Memory B cell (primary cell): ENCODE results near the gene SRGAP1.
"Not testable (repeated sequence)": the region's sequence is repeated elsewhere in the genome, so short reads cannot be mapped to it uniquely, and the experiment has no call there.

ENCODE experiments used
- ATAC-seq: fragments of 150-1000 bp; cut with Tn5 transposase; 2 replicates; pipeline ENCODE4 v1.10.0; 2021; ENCODE audit warnings: low read depth, mild to moderate bottlenecking, moderate library complexity
- DNase-seq, 2 donors: peaks; one replicate each; pipeline ENCODE4 v3.0.0; 2022; ENCODE audit warnings: low spot score in 2 of 2
- H3K27ac Mint-ChIP-seq: one replicate; pipeline ENCODE4 v1.8.0; 2022; ENCODE audit warnings: mild to moderate bottlenecking, moderate library complexity, mixed read lengths
- H3K27me3 Mint-ChIP-seq: one replicate; pipeline ENCODE4 v1.8.0; 2022; ENCODE audit warnings: mixed read lengths
- H3K36me3 Mint-ChIP-seq: one replicate; pipeline ENCODE4 v1.8.0; 2022; ENCODE audit warnings: mild to moderate bottlenecking, mixed read lengths
- H3K4me1 Mint-ChIP-seq: one replicate; pipeline ENCODE4 v1.8.0; 2022; ENCODE audit warnings: mixed read lengths
- H3K4me3 Mint-ChIP-seq: one replicate; pipeline ENCODE4 v1.8.0; 2022; ENCODE audit warnings: mild to moderate bottlenecking, moderate library complexity, mixed read lengths
- H3K9me3 Mint-ChIP-seq: one replicate; pipeline ENCODE4 v1.8.0; 2022; ENCODE audit warnings: mixed read lengths

The SRGAP1 gene

DNA sequence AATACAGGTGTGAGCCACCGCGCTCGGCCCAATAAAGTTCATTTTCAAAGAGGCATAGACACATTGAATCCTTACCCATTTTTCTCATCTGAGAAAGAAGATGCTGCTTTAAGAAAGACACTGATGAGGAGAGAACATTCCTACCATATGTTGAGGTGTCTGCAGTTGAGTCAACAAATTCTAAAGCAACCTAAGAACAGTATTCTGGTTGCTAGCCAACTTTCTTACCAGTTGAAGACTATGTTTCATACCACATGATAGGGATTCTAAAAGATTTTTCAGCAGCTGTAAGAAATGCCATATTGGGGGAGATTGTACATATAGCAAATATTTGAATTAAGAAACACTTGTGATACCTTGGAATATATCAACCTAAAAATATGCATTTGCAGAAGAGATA is 160.1 kb downstream of the SRGAP1 start:
- Mint-ChIP-seq H3K4me3 (no peak overlapping the region), H3K9me3 (peaks cover 6% of the 10 kb centered on the region), H3K27me3 (peaks cover 4% of the 10 kb centered on the region), H3K4me1 (no peaks in the 10 kb centered on the region), H3K36me3 (peaks cover 2% of the 10 kb centered on the region), H3K27ac (no peak overlapping the region)
- DNase-seq: no peak
- no peak for ATAC-seq

DNA sequence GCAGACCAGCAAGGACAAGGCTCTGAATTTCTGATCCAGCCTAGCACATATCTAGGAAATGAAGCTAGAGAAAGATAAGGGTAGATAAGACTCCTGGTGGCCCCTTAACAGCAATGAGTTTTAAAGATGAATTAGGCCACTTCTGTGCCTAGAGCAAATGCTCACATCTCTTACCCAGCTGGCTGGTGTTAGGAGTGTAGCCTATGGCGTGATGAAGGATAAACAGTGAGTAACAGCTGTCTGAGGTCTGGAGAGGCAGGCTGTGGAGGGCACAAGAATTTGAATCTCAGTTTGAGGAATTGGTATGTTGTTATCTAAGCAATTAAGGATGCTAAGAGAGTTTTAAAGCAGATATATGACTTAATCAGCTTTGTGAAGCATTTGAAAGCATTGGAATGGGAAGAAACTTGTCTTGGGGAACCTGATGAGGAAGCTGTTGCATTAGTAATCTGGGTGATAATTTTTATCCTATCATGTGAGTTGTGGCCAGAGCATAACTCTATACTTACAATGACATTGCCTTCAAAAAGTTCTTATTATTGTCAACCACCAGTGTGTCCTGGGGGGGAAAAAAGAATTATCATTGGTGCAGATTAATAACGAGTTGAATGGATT is 161.8 kb downstream of the SRGAP1 start:
- no peak for DNase-seq
- no peak for ATAC-seq
- no peaks in the 10 kb centered on the region for H3K4me1 Mint-ChIP-seq
- no peak overlapping the region for H3K27ac Mint-ChIP-seq
- peaks cover 4% of the 10 kb centered on the region for H3K9me3 Mint-ChIP-seq
- H3K36me3 Mint-ChIP-seq: peaks cover 2% of the 10 kb centered on the region
- no peaks in the 10 kb centered on the region for H3K27me3 Mint-ChIP-seq
- H3K4me3 Mint-ChIP-seq: no peak overlapping the region

DNA sequence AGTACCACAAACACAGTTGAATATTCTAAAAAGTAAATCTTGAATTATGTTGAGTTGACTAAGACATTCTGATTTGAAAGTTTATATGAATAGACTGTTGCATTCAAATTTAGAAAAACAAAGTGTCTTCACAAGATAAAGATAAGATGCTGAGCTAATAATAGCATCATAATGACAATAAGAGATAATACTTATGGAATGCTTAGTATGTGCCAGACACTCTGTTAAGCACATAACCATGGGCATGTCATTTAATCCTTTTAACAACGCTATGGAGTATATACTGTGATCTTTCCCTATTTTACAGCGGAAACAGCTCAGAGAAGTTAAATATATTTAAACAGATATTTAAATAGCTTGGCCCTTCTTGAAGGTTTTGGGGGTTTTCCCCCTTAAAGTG is 163.4 kb downstream of the SRGAP1 start:
- H3K4me3 Mint-ChIP-seq: no peak overlapping the region
- DNase-seq (no peak), ATAC-seq (no peak)
- H3K27me3 Mint-ChIP-seq: no peaks in the 10 kb centered on the region
- peaks cover under 1% of the 10 kb centered on the region for H3K36me3 Mint-ChIP-seq
- no peaks in the 10 kb centered on the region for H3K4me1 Mint-ChIP-seq
- peaks cover 2% of the 10 kb centered on the region for H3K9me3 Mint-ChIP-seq
- H3K27ac Mint-ChIP-seq: no peak overlapping the region

DNA sequence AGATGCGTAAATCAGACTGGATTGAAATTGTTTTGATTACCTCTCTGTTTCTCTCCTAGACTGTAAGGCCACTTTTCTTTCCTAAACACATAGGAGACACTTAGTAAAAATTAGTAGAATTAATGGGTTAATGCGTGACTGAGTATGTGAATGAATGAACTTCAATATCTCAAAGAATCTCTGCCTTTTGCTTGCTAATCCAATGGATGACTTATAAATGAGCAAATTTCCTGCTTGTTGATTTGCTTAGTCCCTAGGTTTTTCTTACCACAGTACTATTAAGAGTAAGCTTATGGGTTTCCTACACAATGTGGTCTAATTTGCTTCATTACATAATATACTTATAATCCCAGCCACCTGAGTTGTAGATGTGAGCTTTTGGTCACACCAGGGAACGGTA is 164.1 kb downstream of the SRGAP1 start:
- H3K4me3 Mint-ChIP-seq: no peak overlapping the region
- H3K4me1 Mint-ChIP-seq: no peaks in the 10 kb centered on the region
- H3K36me3 Mint-ChIP-seq: no peaks in the 10 kb centered on the region
- H3K9me3 Mint-ChIP-seq: no peaks in the 10 kb centered on the region
- no peaks in the 10 kb centered on the region for H3K27me3 Mint-ChIP-seq
- ATAC-seq (no peak), DNase-seq (no peak)
- H3K27ac Mint-ChIP-seq: no peak overlapping the region

DNA sequence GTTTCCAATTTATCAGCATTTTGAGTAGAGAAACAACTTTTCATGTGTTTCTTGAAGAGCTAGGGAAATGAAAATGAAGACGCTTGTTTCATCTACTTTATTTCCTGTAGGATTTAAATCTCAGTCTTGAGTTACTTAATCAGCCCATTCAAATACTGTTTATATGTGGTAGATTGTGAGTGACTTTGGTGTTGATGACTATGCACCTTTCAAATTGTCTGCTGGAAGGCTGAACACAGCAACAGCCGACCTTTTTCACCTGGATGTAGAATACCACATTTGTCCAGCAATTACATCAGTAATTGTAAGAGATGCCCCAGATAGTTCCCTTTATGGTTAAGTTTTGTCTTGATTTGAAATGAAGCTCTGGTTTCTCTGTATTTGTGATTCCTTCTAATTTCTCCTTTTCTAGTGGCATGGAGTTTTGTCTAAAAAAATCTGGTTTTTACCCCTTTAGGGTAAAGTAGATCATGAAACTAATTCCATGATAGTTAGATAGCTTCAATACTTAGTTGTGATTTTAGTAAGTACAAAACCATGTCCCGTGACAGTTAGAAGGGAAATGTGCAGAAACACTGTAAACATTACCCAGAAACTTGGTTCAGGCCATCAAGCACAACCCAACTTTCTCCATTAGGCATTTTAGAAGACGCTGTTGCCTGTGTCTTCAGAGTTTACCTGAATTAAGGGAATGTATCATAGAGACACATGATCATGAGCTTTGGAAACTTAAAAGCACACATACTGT is 165.0 kb downstream of the SRGAP1 start:
- DNase-seq (no peak), ATAC-seq (no peak)
- H3K4me1 Mint-ChIP-seq: no peaks in the 10 kb centered on the region
- H3K4me3 Mint-ChIP-seq: no peak overlapping the region
- no peak overlapping the region for H3K27ac Mint-ChIP-seq
- H3K9me3 Mint-ChIP-seq: no peaks in the 10 kb centered on the region
- H3K36me3 Mint-ChIP-seq: no peaks in the 10 kb centered on the region
- no peaks in the 10 kb centered on the region for H3K27me3 Mint-ChIP-seq

DNA sequence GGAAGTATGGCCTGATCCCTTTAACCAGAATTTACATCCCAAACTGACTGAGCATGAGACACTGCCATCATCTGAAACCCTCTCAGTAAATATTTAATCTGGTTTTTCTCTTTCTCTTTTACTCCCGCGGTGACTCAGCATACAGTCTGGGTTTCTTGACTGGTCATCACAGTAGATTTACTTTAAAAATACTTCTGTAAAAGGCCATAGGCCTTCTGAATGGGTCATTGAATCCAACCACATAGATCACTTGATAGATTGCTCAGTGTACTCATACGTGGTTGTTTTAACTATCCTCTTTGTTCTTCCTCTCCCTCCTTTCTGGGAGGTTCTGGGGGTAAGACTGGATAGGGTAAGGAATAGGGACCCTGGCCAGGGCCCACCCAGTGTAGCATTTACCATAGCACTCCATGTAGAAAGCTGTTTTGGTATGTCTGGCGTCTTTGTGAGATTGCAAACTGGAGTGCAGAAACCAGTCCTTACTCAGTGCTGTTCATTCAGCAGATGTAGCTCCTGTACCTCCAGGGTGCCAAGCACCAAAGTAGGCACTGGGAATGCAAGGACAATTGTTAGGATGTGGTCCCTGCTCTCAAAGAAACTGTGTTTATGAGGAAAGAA is 165.7 kb downstream of the SRGAP1 start:
- H3K36me3 Mint-ChIP-seq: no peaks in the 10 kb centered on the region
- DNase-seq: no peak
- H3K4me1 Mint-ChIP-seq: no peaks in the 10 kb centered on the region
- H3K27ac Mint-ChIP-seq: no peak overlapping the region
- ATAC-seq: no peak
- H3K4me3 Mint-ChIP-seq: no peak overlapping the region
- H3K9me3 Mint-ChIP-seq: no peaks in the 10 kb centered on the region
- H3K27me3 Mint-ChIP-seq: no peaks in the 10 kb centered on the region

DNA sequence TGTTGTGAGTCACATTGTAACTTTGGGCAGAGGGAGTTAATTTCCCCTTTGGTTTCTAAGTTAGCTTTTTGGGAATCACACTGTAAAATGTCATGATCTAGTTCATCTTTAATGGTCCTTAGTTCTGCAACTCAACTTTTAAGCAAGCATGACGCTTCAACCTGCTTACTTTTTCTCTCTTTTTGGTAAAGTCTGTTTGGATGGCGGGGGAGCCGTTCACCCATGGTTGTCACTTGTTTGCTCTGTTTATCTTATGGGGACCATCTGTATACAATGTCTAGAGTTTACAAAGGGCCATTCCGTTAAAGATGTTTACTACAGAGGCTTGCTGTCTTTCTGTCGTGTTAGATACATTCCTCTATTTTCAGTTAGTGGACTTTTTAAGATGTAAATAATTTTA is 172.0 kb downstream of the SRGAP1 start:
- Mint-ChIP-seq H3K4me3 (no peak overlapping the region), H3K36me3 (no peaks in the 10 kb centered on the region), H3K9me3 (no peaks in the 10 kb centered on the region), H3K4me1 (no peaks in the 10 kb centered on the region), H3K27ac (no peak overlapping the region), H3K27me3 (peaks cover 1% of the 10 kb centered on the region)
- ATAC-seq (no peak), DNase-seq (no peak)

DNA sequence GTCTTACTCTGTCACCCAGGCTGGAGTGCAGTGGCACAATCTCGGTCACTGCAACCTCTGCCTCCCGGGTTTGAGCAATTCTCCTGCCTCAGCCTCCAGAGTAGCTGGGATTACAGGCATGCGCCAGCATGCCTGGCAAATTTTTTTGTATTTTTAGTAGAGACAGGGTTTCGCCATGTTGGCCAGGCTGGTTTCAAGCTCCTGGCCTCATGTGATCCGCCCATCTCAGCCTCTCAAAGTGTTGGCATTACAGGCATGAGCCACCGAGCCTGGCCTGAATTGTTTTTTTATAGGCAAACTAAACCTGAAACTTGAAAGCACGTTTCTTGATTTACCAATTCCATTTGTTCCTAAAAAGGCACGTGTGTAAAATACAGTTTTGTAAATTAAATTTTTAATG is 173.6 kb downstream of the SRGAP1 start:
- not testable (repeated sequence) for ATAC-seq

DNA sequence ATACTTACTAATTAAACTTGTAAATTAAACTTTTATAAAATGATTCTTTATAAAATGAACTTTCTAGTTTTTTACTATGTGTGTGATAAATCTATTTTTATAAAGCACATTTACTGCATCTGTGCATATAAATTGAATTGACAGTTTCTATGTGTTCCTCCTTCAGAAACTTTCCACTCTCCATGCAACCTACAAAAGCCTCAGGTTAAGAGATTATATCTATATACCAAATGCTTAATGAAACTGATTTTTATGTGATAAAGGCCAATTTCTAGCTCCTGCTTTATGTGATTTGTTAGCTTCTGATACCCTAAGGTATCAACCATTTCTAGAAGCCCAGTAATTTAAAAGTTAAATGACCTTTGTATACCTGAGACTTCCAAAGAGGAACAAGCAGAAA is 174.0 kb downstream of the SRGAP1 start:
- no peaks in the 10 kb centered on the region for H3K36me3 Mint-ChIP-seq
- no peaks in the 10 kb centered on the region for H3K4me1 Mint-ChIP-seq
- no peak overlapping the region for H3K27ac Mint-ChIP-seq
- ATAC-seq (no peak), DNase-seq (no peak)
- H3K9me3 Mint-ChIP-seq: no peaks in the 10 kb centered on the region
- no peak overlapping the region for H3K4me3 Mint-ChIP-seq
- peaks cover 1% of the 10 kb centered on the region for H3K27me3 Mint-ChIP-seq

More for the DNA sequence above, 173.6 kb downstream of the SRGAP1 start:
- not testable (repeated sequence) for H3K9me3 Mint-ChIP-seq, DNase-seq, H3K27me3 Mint-ChIP-seq, H3K4me3 Mint-ChIP-seq, H3K36me3 Mint-ChIP-seq, H3K4me1 Mint-ChIP-seq, H3K27ac Mint-ChIP-seq

DNA sequence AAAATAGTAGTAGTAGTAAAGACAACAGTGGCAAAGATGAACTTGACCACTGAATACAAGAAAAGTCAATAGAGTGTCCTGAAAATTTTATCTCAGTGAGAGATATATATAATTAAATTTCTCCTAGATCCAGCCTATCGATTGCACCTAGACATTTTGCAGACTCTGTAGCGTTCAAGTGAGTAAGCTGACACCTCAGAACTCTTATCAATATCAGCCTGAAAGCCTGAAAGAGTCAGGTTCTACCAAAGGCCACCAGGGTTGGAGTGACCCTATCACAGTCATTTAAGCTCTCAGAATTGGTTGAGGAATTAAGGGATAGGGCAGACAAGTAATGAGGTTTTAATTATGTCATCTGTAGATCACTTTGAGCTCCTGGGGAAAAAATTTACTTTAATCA is 174.6 kb downstream of the SRGAP1 start:
- DNase-seq (no peak), ATAC-seq (no peak)
- Mint-ChIP-seq H3K36me3 (no peaks in the 10 kb centered on the region), H3K27me3 (peaks cover 1% of the 10 kb centered on the region), H3K9me3 (no peaks in the 10 kb centered on the region), H3K4me1 (no peaks in the 10 kb centered on the region), H3K4me3 (no peak overlapping the region), H3K27ac (no peak overlapping the region)

DNA sequence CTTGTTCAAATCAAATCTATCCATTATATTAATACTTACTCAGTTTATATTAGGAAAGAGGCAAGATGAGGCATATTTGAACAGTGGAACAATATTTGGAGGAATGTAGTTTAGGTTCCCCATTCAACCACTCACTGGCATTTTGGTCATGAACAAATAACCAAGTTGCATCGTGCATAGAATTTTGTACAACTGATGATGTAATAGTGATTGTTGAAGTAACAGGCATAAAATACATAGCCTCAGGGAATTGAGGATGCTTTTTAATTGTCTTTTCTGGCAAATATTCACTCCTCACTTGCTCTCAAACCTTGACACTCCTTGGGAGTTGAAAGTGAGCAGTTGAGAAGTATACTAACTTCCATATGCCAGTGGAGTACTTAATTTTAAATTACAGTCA is 175.2 kb downstream of the SRGAP1 start:
- Mint-ChIP-seq H3K9me3 (no peaks in the 10 kb centered on the region), H3K4me1 (no peaks in the 10 kb centered on the region), H3K36me3 (no peaks in the 10 kb centered on the region), H3K27me3 (peaks cover 1% of the 10 kb centered on the region), H3K4me3 (no peak overlapping the region), H3K27ac (no peak overlapping the region)
- no peak for DNase-seq
- ATAC-seq: no peak

DNA sequence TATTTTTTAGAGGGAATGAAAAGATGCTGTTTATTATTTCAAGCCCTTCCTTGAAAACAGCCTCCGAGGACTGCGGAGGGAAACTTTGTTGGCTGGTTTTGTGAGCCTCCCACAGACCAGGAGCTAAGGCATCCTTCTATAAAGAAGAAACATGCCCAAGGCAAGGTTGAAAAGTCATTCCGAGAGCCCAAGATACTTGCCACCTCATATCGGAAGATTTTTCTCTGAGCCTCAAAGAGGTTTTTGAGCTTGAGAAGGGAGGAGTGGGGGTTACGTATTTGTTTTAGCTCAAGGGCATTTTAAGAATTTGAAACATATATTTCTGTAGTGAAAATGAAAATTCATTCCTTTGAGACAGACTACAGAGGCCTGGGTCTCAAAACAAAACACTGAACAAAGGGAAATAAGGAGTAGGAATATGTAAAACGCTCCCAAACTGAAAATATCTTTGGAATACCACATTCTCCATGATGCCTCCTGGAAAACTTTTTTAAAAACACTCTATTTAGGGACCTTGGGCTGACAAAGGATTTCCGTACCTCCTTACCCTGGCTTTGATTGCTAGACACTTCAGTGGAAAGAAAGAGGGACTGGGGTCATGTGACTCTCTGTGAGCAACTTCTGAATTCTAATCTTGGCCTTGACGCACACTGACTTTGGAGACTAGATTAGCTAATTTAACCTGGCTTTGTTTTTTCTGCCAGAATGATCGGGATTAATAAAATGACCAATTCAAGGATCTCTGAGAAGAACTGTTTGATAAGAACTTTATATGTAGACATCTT is 180.9 kb downstream of the SRGAP1 start:
- no peaks in the 10 kb centered on the region for H3K4me1 Mint-ChIP-seq
- no peak overlapping the region for H3K4me3 Mint-ChIP-seq
- no peaks in the 10 kb centered on the region for H3K27me3 Mint-ChIP-seq
- DNase-seq: no peak
- H3K27ac Mint-ChIP-seq: no peak overlapping the region
- no peaks in the 10 kb centered on the region for H3K36me3 Mint-ChIP-seq
- H3K9me3 Mint-ChIP-seq: no peaks in the 10 kb centered on the region
- ATAC-seq: no peak

DNA sequence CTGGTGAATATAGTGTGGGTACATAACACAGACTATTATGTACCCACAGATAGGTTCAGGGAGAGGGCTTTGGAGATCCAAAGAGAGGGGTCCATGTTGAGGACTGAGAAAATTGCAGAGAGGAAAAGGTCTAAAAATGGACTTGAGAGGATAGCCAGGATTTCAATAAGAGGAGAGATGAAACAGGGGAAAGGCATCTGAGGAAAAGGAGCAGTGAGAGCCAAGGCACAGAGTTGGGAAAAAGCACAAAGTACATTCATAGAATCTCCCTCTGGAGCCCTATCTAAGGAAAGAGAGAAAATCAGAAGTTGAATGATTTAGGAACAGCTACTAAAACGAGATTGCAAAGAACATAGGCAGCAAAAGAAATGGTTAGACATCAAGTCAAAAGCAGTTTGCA is 182.8 kb downstream of the SRGAP1 start:
- Mint-ChIP-seq H3K9me3 (no peaks in the 10 kb centered on the region), H3K36me3 (no peaks in the 10 kb centered on the region), H3K27ac (no peak overlapping the region), H3K27me3 (no peaks in the 10 kb centered on the region), H3K4me1 (no peaks in the 10 kb centered on the region), H3K4me3 (no peak overlapping the region)
- ATAC-seq (no peak), DNase-seq (no peak)

DNA sequence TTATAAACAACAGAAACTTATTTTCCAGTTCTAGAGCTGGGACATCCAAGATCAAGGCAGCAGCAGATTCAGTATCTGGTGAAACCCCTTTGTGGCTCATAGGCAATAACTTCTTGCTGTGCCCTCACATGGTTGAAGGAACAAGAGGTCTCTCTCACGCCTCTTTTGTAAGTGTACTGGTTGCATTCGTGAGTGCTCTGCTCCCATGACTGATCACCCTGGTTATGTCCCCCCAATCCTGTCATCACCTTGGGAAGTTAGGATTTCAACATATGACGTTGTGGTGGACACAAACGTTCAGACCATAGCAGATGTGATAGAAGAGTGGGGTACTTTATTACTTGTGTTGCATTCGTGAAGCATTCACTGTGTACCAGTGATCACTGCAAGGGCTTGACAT is 184.0 kb downstream of the SRGAP1 start:
- ATAC-seq (no peak), DNase-seq (no peak)
- no peak overlapping the region for H3K27ac Mint-ChIP-seq
- no peaks in the 10 kb centered on the region for H3K4me1 Mint-ChIP-seq
- H3K4me3 Mint-ChIP-seq: no peak overlapping the region
- no peaks in the 10 kb centered on the region for H3K9me3 Mint-ChIP-seq
- H3K36me3 Mint-ChIP-seq: no peaks in the 10 kb centered on the region
- H3K27me3 Mint-ChIP-seq: no peaks in the 10 kb centered on the region
